ENCODE results near the gene HTT. TPM values are rescaled to one million over a fixed set of nuclear protein-coding genes. Genes with fewer than 3 reads are reported as not detected.

Gene HTT
- total and polyA plus RNA-seq, 2 of the 8 experiments (the other 6 are each of a cell fraction or from before 2014, with no cell fraction given): 24.0 to 71.0 TPM

DNA sequence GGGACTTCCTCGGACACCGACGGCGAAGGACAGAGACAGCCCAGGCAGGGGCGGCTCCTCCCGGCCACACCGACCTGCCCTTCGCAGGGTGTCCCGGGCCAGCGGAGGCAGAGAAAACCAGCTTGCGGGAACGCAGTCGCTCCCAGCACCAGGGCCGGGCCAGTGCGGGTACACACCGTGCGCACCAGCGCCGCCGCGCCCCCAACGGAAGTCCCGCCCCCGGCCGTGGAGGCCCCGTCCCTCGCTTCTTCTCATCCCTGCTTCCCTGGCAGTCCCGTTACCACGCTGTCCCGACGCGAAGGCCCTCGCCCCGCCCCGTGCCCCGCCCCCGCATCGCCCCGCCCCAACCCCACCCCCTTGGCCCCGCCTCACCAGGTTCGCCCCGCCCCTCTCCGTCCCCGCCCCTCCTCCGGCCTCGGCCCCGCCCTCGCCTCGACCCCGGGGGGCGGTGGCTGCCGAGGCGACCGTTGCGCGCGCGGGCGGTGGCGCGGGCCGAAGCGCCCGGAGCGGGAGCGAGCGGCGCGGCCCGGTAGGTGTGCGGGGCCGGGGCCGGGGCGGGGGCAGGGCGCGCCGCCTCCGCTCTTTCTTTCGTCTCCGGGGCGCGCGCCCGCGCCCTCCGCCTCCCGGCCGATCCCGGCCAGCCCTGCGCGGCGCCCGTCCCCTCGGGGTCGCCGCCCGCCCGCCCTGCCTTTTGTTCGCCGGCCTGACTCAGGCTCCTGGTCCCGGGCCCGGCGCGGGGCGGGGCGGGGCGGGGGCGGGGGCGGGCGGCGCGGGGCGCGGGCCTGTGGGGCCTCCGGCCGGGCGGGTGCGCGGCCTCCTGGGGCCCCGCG is 218.3 kb downstream of the HTT start, which contains the start of gene RGS12:
Gene RGS12, plus strand, starts transcription at position 451 of the 830 bp plus-strand sequence. CDS start 23,150 bp downstream, outside the sequence.
- WGBS, 2 experiments (ENCODE audit: extremely low coverage in 1 of 2, insufficient coverage in 1 of 2, insufficient read length in 1 of 2, insufficient replicate concordance in 2 of 2, low coverage in 1 of 2, low lambda C conversion rate in 2 of 2, missing lambda C conversion rate in 1 of 2): 1% methylated on average over 32 of the region's 121 CpGs; no CpG with 5 or more reads in 1 of the 2 experiments
- H2BK12ac ChIP-seq (ENCODE audit: low read depth, low read length): no peak within 1 kb of the TSS
- H4K20me1 ChIP-seq (replicated peaks in 1 of 2; ENCODE audit: control insufficient read depth in 1 of 2, insufficient read depth in 2 of 2, low read length in 2 of 2): peaks cover 4 to 11% of the 10 kb centered on the region in 2 experiments
- H2BK20ac ChIP-seq (ENCODE audit: low read length): no peak within 1 kb of the TSS
- H4K5ac ChIP-seq (ENCODE audit: insufficient read length, low read depth, low read length): peak within 1 kb of the TSS; percentile 30
- no peak within 1 kb of the TSS for H3K56ac ChIP-seq (replicated peaks; ENCODE audit: insufficient read length, low read depth, low read length)
- H3K14ac ChIP-seq (ENCODE audit: insufficient read length): no peak within 1 kb of the TSS
- no peak within 1 kb of the TSS for H3K27ac ChIP-seq (ENCODE audit: low read depth, low read length)
- FAIRE-seq (no peak), DNase-seq (ENCODE audit: low read depth in 1 of 2, low spot score in 2 of 2) (peak; percentile 63 to 95)
- peak within 1 kb of the TSS; percentile 83 for H4K91ac ChIP-seq (replicated peaks; ENCODE audit: insufficient read length, low read length)
- no peak within 1 kb of the TSS; the same call in 1 of the 2 replicates for H2BK5ac ChIP-seq (ENCODE audit: low read depth, low read length)
- ChIA-PET CTCF (ENCODE audit: partially characterized antibody) (interaction anchor here (1.0 to 2.0 kb wide), 3 partner anchors 16 to 32 kb away, joined by 5 to 9 read pairs (median 6); no protein-coding TSS in a partner anchor), POLR2A (ENCODE audit: partially characterized antibody) (interaction anchor here (0.9 to 3.2 kb wide), 3 partner anchors 11 to 145 kb away, joined by 3 to 16 read pairs (median 3); no protein-coding TSS in a partner anchor)
- no peak within 1 kb of the TSS for H3K23ac ChIP-seq (ENCODE audit: insufficient read length)
- H4K8ac ChIP-seq (ENCODE audit: extremely low read depth, insufficient read depth, low read length): peak within 1 kb of the TSS; percentile 95
- H2AK5ac ChIP-seq (ENCODE audit: low read depth, low read length): peak within 1 kb of the TSS; percentile 88; the same call in 1 of the 2 replicates
- H3K4me2 ChIP-seq (ENCODE audit: insufficient read depth in 1 of 2, low read depth in 2 of 2, low read length in 2 of 2): peak within 1 kb of the TSS; percentile 84 to 96
- no peak within 1 kb of the TSS for H2BK120ac ChIP-seq (replicated peaks; ENCODE audit: low read depth, low read length)
- no peaks in the 10 kb centered on the region for H3K79me1 ChIP-seq (ENCODE audit: low read depth, low read length)
- peak within 1 kb of the TSS; percentile 90 for H3K18ac ChIP-seq (ENCODE audit: extremely low read depth, low read length)
- peak within 1 kb of the TSS; percentile 48; the same call in 1 of the 2 replicates for H2AFZ ChIP-seq (ENCODE audit: low read length)
- no peaks in the 10 kb centered on the region; a peak in 2 of 4 replicates for H3K79me2 ChIP-seq (ENCODE audit: control insufficient read depth in 1 of 2, insufficient read depth in 2 of 2, low read length in 2 of 2)
- H3K4me1 ChIP-seq (replicated peaks in 1 of 4; ENCODE audit: control insufficient read depth in 3 of 4, insufficient read depth in 4 of 4, low read length in 3 of 4): peaks cover 0 to 23% (median 11%) of the 10 kb centered on the region in 4 experiments; a peak in 5 of 7 replicates
- peak within 1 kb of the TSS; percentile 46 to 91 (median 72) for H3K9ac ChIP-seq (replicated peaks in 1 of 4; ENCODE audit: extremely low read depth in 1 of 4, low read depth in 3 of 4, low read length in 3 of 4)
- H3K36me3 ChIP-seq (ENCODE audit: control insufficient read depth in 2 of 4, insufficient read depth in 4 of 4, low read length in 3 of 4): no peaks in the 10 kb centered on the region
- no peak within 1 kb of the TSS for H2BK15ac ChIP-seq (ENCODE audit: low read length)
- peak within 1 kb of the TSS; percentile 21 for H3K4ac ChIP-seq (replicated peaks; ENCODE audit: insufficient read length, low read depth, low read length)
- H3K27me3 ChIP-seq (replicated peaks in 1 of 4; ENCODE audit: control insufficient read depth in 3 of 4, extremely low read depth in 1 of 4, insufficient read depth in 3 of 4, low read length in 3 of 4): peaks cover 0 to 12% (median 1%) of the 10 kb centered on the region in 4 experiments; a peak in 3 of 7 replicates
- H3K9me3 ChIP-seq (ENCODE audit: insufficient read depth in 2 of 2, low read depth in 1 of 2, low read length in 1 of 2): no peaks in the 10 kb centered on the region
- H3K23me2 ChIP-seq (ENCODE audit: low read depth, low read length): peaks cover 15% of the 10 kb centered on the region; the same call in 1 of the 2 replicates
- H3K4me3 ChIP-seq (ENCODE audit: extremely low read depth in 1 of 4, insufficient read depth in 2 of 4, low read depth in 3 of 4, low read length in 4 of 4): peak within 1 kb of the TSS; percentile 68 to 86 (median 80)
- no peak for TF ChIP-seq RXRA (IDR thresholded peaks at IDR 0.05; ENCODE audit: insufficient read depth, low read depth, low read length)
- 0 out of 2 replicates have a peak, but pooled peaks have one; percentile 44 for TF ChIP-seq GABPA (IDR thresholded peaks at IDR 0.05; ENCODE audit: borderline replicate concordance, insufficient read depth, low read length)
- no peak for TF ChIP-seq HDAC2 (IDR thresholded peaks at IDR 0.05; ENCODE audit: borderline replicate concordance in 1 of 2, low read depth in 2 of 2, low read length in 2 of 2)
- TF ChIP-seq PHF8 (conservative IDR thresholded peaks at IDR 0.05; ENCODE audit: low read depth, low read length): no peak
- no peak for TF ChIP-seq TCF12 (IDR thresholded peaks at IDR 0.05; ENCODE audit: low read depth, low read length)
- TF ChIP-seq, protein P1, sequence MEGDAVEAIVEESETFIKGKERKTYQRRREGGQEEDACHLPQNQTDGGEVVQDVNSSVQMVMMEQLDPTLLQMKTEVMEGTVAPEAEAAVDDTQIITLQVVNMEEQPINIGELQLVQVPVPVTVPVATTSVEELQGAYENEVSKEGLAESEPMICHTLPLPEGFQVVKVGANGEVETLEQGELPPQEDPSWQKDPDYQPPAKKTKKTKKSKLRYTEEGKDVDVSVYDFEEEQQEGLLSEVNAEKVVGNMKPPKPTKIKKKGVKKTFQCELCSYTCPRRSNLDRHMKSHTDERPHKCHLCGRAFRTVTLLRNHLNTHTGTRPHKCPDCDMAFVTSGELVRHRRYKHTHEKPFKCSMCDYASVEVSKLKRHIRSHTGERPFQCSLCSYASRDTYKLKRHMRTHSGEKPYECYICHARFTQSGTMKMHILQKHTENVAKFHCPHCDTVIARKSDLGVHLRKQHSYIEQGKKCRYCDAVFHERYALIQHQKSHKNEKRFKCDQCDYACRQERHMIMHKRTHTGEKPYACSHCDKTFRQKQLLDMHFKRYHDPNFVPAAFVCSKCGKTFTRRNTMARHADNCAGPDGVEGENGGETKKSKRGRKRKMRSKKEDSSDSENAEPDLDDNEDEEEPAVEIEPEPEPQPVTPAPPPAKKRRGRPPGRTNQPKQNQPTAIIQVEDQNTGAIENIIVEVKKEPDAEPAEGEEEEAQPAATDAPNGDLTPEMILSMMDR (IDR thresholded peaks at IDR 0.05; ENCODE audit: control extremely low read depth in 1 of 3, insufficient read depth in 1 of 3, low read depth in 1 of 3, low read length in 3 of 3): no peak
- TF ChIP-seq NANOG (IDR thresholded peaks at IDR 0.05; ENCODE audit: insufficient read depth, low read depth, low read length, poor library complexity, severe bottlenecking): no peak
